Hypothalamus (tissue), 51 donors: ENCODE results near the gene CYTH1.

Experiments used
- DNase-seq, 51 donors: peaks; one replicate each; lab custom pipeline; 2025; lab: John Stamatoyannopoulos, UW

CYTH1 gene

GRCh38 chr17:78781893-78782304 is at the start of gene CYTH1:
Gene CYTH1 (minus strand): TSS chr17:78782273. CDS start chr17:78782223, 50 bp downstream.
- peak in 1 of 51 donors; percentile 50 for DNase-seq

GRCh38 chr17:78829477-78829876 is 47.4 kb upstream of the CYTH1 start:
- DNase-seq = no peak

GRCh38 chr17:78828470-78829185 is 46.6 kb upstream of the CYTH1 start:
- no peak for DNase-seq

GRCh38 chr17:78826836-78827509 is 44.9 kb upstream of the CYTH1 start:
- DNase-seq = peak in 17 of 51 donors; percentile 4 to 39 (median 19)

GRCh38 chr17:78826421-78826820 is 44.3 kb upstream of the CYTH1 start:
- no peak for DNase-seq

- no peak for DNase-seq
Observed at GRCh38 chr17:78825696-78826095, 43.6 kb upstream of the CYTH1 start.

GRCh38 chr17:78824240-78824639 is 42.2 kb upstream of the CYTH1 start:
- no peak for DNase-seq

- DNase-seq = no peak
Observed at GRCh38 chr17:78823282-78824046, 41.4 kb upstream of the CYTH1 start.

GRCh38 chr17:78822552-78822951 is 40.5 kb upstream of the CYTH1 start:
- DNase-seq = peak in 6 of 51 donors; percentile 9 to 52 (median 24)

- DNase-seq = no peak
Observed at GRCh38 chr17:78821961-78822360, 39.9 kb upstream of the CYTH1 start.

GRCh38 chr17:78820841-78821240 is 38.8 kb upstream of the CYTH1 start:
- DNase-seq = no peak

- DNase-seq = no peak
Observed at GRCh38 chr17:78819806-78820792, 38.0 kb upstream of the CYTH1 start.

- DNase-seq = no peak
Observed at GRCh38 chr17:78819402-78819801, 37.3 kb upstream of the CYTH1 start.

- DNase-seq = no peak
Observed at GRCh38 chr17:78818932-78819331, 36.9 kb upstream of the CYTH1 start.

GRCh38 chr17:78818152-78818846 is 36.2 kb upstream of the CYTH1 start:
- DNase-seq = no peak

GRCh38 chr17:78817123-78817522 is 35.0 kb upstream of the CYTH1 start:
- no peak for DNase-seq

- no peak for DNase-seq
Observed at GRCh38 chr17:78815696-78816095, 33.6 kb upstream of the CYTH1 start.

- DNase-seq = no peak
Observed at GRCh38 chr17:78812855-78813254, 30.8 kb upstream of the CYTH1 start.

- no peak for DNase-seq
Observed at GRCh38 chr17:78808163-78808562, 26.1 kb upstream of the CYTH1 start.

- DNase-seq = no peak
Observed at GRCh38 chr17:78806451-78806850, 24.4 kb upstream of the CYTH1 start.
